HEK293T (cell line): ENCODE results near the gene SEMA5A.

Experiments used
- ARNT ChIP-seq: fragments of 450-650 bp; IDR thresholded peaks from 2 replicates; pipeline ENCODE4 v1.6.1; 2017; ENCODE audit warnings: mild to moderate bottlenecking
- BHLHE40 ChIP-seq: fragments of 450-650 bp; IDR thresholded peaks from 2 replicates; pipeline ENCODE4 v1.6.1; 2016; ENCODE audit warnings: mild to moderate bottlenecking, moderate library complexity, borderline replicate concordance
- ELF4 ChIP-seq: fragments of 450-650 bp; IDR thresholded peaks from 2 replicates; pipeline ENCODE4 v1.6.1; 2017; ENCODE audit warnings: antibody characterized with exemption
- FOXK2 ChIP-seq: fragments of 450-650 bp; IDR thresholded peaks from 2 replicates; pipeline ENCODE4 v1.6.1; 2016; ENCODE audit warnings: mild to moderate bottlenecking
- FOXM1 ChIP-seq: fragments of 450-650 bp; IDR thresholded peaks from 2 replicates; pipeline ENCODE4 v1.6.1; 2017; ENCODE audit warnings: mild to moderate bottlenecking, borderline replicate concordance
- NFRKB ChIP-seq: fragments of 450-650 bp; IDR thresholded peaks from 2 replicates; pipeline ENCODE4 v1.6.1; 2016; ENCODE audit warnings: mild to moderate bottlenecking, moderate library complexity
- SP1 ChIP-seq: fragments of 450-650 bp; IDR thresholded peaks from 2 replicates; pipeline ENCODE4 v1.6.1; 2017

- TF ChIP-seq FOXK2 = no peak
- TF ChIP-seq SP1 = no peak
- no peak for TF ChIP-seq ELF4
- no peak for TF ChIP-seq FOXM1
- TF ChIP-seq NFRKB = no peak
- TF ChIP-seq BHLHE40 = no peak
- no peak for TF ChIP-seq ARNT
These were observed 420.0 kb downstream of the SEMA5A start for GRCh38 chr5:9125852-9126251.
